Measurements from ENCODE around the gene FADS6.
"Not testable (repeated sequence)": the region's sequence is repeated elsewhere in the genome, so short reads cannot be mapped to it uniquely, and the experiment has no call there.

FADS6 gene

GRCh38 chr17:74920642-74921025 lies 27.2 kb upstream of the FADS6 start:
- DNase-seq, result no peak

- no peak for DNase-seq
Observed at GRCh38 chr17:74920306-74920620, 26.8 kb upstream of the FADS6 start.

DNA sequence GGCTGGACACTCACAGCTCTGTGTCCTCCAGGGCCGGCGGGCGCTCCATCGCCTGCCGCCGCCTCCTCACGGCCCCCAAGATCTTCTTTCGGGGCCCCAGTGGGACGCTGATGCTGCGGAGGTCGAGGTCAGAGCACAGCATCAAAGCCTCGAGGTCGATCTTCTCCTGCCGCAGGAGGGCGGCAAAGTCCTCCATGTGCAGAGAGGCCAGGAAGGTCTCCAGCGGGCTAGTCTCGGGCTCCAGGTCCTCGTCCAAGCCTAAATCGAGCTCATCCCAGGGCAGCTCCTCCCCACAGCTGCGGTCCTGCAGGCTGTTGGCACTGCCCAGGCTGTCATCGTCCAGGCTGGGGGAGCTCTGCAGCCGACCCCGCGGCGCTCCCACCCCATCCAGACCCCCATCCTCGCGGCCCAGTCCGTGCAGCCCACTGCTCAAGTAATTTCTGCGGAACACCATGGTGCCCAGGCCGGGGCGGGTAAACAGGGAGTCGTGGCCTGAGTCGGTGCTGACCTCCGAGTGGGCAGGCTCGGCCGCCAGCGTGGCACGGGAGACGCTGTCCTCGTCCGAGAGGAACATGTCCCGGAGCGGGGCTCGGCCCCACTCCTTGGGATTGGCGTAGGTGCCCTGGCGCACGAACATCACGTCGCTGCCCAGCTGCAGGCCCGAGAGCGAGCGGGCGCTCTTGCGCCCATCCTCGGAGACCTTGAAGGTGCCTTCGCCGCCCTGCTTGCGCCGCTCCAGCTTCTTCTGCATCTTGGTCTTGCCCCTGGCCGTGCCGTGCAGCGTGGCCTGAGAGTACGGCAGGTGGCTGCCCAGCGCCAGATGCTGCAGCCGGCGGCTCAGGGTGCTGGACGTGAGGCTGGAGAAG lies 26.2 kb upstream of the FADS6 start:
- DNase-seq, result peak; percentile 6

DNA sequence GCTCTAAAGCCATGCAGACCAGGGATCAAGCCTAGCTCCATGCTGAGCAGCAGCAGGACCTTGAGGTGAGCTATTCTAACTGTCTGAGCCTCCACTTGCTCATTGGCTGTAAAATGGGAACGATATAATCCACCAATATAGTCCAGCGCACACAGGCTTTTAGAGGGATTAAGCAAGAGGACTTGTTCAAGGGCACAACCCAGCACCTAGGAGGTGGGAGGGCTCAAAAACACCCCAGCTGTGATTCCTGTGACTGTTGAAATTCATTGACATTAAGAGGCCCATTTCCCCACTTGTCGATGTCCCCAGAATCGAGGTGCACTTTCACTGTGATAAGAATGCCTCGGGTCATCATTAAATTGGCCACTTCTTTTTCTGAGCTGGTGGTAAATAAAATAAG lies 25.5 kb upstream of the FADS6 start:
- no peak for DNase-seq

DNA sequence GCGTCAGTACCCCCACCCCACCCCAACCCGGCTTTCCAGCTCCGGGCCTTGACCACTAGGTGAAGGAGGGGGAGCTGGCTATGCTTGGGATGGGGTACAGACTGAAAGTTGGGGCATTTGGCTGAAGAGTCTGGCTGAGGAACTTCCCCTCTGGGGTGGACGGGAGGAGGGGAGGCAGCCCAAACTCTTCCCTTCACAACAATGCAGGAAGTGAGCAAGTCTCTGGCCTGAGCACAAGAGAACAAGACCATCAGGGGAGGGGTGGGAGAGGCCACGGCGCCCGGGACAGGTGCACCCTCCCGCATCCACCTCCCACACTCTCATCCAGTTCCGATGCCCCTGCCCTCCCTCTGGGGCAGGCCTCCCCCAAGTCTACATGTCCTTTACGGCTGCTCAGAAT lies 24.0 kb upstream of the FADS6 start:
- DNase-seq, result no peak

GRCh38 chr17:74916851-74917199 lies 23.4 kb upstream of the FADS6 start:
- DNase-seq, result no peak

GRCh38 chr17:74916136-74916850 lies 22.9 kb upstream of the FADS6 start:
- DNase-seq, result no peak

DNA sequence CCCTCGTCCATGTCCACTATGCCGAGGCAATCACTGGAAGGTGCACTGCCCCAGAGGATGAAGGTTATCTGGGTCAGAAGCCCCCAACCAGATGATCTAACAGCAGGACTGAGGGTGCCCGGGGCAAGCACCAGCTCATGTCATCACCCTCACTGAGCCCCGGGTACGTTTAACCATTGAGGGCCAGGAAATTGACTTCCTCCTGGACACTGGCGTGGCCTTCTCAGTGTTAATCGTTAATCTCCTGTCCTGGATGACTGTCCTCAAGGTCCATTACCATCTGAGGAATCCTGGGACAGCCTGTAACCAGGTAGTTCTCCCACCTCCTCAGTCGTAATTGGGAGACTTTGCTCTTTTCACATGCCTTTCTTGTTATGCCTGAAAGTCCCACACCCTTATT lies 18.0 kb upstream of the FADS6 start:
- not testable (repeated sequence) for DNase-seq

- not testable (repeated sequence) for DNase-seq
Observed at GRCh38 chr17:74909097-74909496, 15.7 kb upstream of the FADS6 start.

GRCh38 chr17:74907012-74907411 lies 13.6 kb upstream of the FADS6 start:
- no peak for DNase-seq

DNA sequence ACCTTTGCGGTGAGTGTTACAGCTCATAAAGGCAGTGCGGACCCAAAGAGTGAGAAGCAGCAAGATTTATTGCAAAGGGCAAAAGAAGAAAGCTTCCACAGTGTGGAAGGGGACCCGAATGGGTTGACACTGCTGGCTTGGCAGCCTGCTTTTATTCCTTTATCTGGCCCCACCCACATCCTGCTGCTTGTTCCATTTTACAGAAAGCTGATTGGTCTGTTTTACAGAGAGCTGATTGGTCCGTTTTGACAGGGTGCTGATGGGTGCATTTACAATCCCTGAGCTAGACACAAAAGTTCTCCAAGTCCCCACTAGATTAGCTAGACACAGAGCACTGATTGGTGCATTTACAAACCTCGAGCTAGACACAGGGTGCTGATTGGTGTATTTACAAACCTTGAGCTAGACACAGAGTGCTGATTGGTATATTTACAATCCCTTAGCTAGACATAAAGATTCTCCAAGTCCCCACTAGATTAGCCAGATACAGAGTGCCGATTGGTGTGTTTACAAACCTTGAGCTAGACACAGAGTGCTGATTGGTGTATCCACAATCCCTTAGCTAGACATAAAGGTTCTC lies 12.9 kb upstream of the FADS6 start:
- not testable (repeated sequence) for DNase-seq

DNA sequence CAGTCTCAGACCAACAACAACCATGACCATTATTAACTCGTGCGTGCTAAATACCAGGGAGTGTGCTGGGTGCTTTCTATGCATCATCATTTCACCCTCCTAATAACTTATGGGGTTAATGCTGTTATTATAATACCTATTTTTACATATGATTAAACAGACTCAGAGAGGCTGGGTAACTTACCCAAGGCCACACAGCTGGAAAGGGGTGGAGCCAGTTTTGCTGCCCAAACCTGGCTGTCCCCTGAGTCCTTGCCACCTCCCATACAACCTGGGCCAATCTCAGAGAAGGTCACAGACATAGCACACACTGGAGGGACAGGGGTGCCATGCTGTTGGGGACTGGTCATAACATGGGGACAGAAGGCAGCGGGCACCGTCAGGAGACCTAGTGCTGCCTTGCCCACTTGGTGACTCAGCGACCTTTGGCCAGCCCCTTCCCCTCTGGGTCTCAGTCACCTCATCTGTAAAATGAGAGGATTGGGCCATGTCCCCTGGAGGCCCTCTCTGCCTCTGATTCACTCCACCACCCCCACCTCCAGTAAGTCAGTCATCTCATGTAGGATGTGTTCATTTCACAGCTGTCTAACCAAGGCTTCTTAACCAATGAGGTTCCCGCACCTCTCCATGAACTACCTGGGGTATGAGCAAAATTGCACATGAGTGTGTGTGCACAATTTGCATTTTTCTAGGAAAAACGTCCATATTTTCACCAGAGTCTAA lies 11.4 kb upstream of the FADS6 start:
- no peak for DNase-seq

DNA sequence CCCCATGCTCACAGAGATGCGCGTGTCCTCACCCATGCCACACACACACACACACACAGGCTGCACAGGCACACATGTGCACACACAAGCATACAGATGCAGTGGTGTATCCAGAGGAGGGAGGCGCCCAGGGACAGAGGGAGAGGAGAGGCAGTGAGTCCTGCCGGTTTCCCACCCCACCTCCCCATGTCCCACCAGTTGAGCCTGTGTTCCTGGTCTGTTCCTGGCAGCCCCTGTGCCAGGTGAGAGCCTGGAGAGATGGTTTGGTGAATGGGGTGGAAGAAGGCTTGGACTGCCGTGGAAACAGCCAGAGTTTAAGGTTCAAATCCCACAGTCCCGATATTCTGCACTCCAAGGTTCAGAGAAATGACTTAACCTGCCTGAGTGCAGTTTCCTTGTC lies 10.2 kb upstream of the FADS6 start:
- no peak for DNase-seq

GRCh38 chr17:74903034-74903433 lies 9.6 kb upstream of the FADS6 start:
- no peak for DNase-seq

- no peak for DNase-seq
Observed at GRCh38 chr17:74901353-74902135, 8.1 kb upstream of the FADS6 start.

- DNase-seq, result no peak
Observed at GRCh38 chr17:74900208-74900607, 6.8 kb upstream of the FADS6 start.

GRCh38 chr17:74898376-74898946 lies 5.0 kb upstream of the FADS6 start:
- DNase-seq, result no peak

- DNase-seq, result no peak
Observed at GRCh38 chr17:74893936-74894671, 671 bp upstream of the FADS6 start.

GRCh38 chr17:74892013-74892841 lies 1.2 kb downstream of the FADS6 start:
- DNase-seq, result no peak

DNA sequence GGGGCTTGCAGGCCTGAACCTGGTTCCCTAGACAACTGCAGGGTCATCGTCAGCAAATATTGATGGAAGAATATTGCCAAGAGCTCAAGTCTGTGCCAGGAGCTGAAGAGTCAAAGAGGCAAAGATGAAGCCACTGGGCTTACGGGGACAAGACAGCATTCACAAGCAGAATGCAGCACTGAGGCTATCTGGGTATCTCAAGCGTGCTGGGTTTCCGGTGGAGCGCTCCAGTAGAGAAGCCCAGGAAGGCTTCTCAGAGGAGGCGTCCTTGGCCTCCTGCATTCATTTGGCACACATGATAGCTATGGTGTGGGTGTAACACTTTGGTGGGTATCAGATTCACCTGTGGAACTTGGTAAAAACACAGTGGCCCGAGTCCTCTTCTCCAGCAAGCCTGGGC lies 2.9 kb downstream of the FADS6 start:
- DNase-seq, result no peak

DNA sequence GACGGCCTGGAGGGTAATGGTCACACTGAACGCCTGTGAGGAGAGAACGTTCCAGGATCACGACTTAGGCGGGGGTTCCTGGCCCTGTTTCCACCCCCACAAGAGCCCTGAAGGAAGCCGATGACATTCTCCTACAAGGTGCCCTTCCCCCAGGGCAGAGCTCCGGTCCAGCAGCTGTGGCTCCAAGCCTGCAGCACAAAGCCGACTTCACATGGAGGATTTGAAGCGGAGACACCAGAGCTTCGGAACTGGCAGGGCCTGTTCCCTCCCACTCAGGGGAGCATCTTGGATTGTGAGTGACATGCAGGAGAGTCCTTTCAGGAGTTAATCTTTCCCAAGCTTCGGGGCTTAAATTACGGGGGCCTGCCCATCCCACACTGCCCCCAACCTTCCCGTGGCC lies 5.0 kb downstream of the FADS6 start:
- no peak for DNase-seq

Measured in midbrain (tissue), 1 donor.